Fibroblast of villous mesenchyme (primary cell): ENCODE data around the gene POT1. TPM values are rescaled to one million over a fixed set of nuclear protein-coding genes. Genes with fewer than 3 reads are reported as not detected.

Source experiments
- DNase-seq: peaks from one replicate; pipeline ENCODE4 v3.0.0-alpha.2; 2010; ENCODE audit warnings: low read depth
- H3K4me3 ChIP-seq: 2 replicates; pipeline ENCODE4 v1.5.1; 2011; ENCODE audit warnings: low read depth, mild to moderate bottlenecking, low read length
- total RNA-seq: library from RNA; depleted of rRNA; stranded (reverse); fragments of >200 nt; gene quantifications from 2 replicates; pipeline ENCODE4 v1.2.3, GENCODE V29; 2012
- TF ChIP-seq, protein P1 (sequence below): IDR thresholded peaks from 2 replicates; pipeline ENCODE4 v1.5.1; 2012; ENCODE audit warnings: low read depth, mild to moderate bottlenecking, low read length; ENCODE audit not compliant: insufficient read depth

Gene POT1
- total RNA-seq, 1 donor: 36.7 TPM

DNA sequence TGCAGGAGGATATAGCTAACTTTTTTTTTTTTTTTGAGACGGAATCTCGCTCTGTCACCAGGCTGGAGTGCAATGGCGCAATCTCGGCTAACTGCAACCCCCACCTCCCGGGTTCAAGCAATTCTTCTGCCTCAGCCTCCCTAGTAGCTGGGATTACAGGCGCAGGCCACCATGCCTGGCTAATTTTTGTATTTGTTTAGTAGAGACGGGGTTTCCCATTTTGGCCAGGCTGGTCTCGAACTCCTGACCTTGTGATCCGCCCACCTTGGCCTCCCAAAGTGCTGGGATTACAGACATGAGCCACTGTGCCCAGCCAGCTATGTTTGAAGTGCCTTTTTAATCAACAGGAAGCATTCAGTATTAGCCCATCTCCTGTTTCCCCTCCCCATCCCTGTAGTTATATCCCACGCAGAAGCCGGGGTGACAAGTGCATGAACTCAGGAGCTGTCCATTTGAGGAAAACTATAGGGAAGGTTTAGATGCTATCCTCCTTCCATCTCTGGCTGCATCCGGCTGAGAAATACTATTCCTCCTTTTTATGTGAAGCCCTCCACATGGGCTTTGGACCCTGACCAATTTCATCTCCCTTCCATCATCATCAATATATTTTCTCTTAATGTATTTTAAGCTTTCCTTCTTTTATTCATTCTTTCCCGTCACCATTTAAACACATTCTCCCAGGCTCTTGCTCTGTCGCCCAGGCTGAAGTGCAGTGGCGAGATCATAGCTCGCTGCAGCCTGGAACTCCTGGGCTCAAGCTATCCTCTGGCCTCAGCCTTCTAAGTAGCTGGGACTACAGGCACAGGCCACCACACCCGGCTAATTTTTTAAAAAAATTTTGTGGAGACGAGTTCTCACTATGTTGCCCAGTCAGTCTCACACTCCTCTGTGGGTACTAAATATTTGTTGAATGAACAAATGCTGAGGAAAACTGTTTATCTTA, 1.3 kb upstream of the POT1 start:
- no peak for DNase-seq
- H3K4me3 ChIP-seq: no peak overlapping the region

DNA sequence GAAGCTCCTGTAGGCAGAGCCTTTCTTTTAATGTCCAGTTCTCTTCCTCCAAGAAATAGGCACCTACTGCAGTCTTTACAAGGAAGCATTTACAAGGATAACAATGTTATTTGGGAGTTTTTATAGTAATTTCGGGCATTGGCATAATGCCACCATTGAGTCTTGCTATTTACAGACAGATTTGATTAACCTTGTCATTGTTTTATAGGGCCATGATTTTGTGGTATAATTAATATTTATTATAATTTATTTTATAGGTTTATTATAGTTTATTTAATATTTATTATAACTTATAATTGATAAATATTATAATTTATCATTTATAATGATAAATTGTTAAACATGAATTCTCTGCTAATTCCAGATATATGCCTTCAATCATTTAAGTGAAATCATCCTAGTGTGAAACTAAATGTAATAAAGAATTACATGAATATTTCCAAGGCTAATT, 573 bp upstream of the POT1 start:
- peak overlapping the region; percentile 89 for H3K4me3 ChIP-seq
- DNase-seq: no peak
- TF ChIP-seq, protein P1, sequence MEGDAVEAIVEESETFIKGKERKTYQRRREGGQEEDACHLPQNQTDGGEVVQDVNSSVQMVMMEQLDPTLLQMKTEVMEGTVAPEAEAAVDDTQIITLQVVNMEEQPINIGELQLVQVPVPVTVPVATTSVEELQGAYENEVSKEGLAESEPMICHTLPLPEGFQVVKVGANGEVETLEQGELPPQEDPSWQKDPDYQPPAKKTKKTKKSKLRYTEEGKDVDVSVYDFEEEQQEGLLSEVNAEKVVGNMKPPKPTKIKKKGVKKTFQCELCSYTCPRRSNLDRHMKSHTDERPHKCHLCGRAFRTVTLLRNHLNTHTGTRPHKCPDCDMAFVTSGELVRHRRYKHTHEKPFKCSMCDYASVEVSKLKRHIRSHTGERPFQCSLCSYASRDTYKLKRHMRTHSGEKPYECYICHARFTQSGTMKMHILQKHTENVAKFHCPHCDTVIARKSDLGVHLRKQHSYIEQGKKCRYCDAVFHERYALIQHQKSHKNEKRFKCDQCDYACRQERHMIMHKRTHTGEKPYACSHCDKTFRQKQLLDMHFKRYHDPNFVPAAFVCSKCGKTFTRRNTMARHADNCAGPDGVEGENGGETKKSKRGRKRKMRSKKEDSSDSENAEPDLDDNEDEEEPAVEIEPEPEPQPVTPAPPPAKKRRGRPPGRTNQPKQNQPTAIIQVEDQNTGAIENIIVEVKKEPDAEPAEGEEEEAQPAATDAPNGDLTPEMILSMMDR: no peak

More for the DNA sequence above, 1.3 kb upstream of the POT1 start:
- TF ChIP-seq, protein P1: no peak

- no peak for DNase-seq
- TF ChIP-seq, protein P1: no peak
- H3K4me3 ChIP-seq: no peak overlapping the region
Observed at GRCh38 chr7:124924906-124925305, 4.7 kb downstream of the POT1 start.

DNA sequence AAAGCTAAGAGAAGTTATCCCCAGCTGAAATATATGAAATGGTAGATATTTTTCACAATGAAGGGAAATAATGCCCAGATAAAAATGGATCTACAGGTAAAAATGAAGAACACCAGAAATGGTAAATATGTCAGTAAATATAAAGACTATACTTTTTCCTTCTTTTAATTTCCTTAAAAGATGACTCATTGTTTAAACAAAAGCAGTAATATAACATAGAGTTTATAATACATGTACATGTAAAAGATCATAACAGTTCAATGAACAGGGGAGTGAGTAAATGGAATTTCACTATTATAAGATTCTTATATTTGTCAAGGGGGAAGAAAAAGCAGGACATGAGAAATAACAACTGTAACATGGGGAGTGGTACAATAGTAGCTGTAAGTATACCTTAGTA, 7.4 kb downstream of the POT1 start:
- DNase-seq: no peak
- TF ChIP-seq, protein P1: no peak
- H3K4me3 ChIP-seq: no peak overlapping the region

DNA sequence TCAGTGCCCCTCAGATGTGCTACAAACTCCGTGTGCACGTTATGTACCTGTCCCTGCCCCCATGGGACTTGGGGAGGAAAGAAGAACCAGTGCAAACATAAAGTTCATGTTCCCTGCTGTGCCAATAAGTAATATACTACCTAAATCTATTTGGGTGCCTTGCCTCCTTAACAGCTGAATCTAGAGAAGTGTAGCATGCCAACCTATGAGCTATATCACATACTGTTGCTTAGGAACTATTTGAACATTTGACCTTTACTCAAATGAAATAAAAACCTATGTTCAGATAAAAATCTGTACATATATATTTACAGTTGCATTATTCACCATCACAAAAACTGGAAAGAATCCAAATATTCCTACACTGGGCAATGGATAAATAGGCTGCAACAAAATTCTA, 9.8 kb downstream of the POT1 start:
- TF ChIP-seq, protein P1: no peak
- DNase-seq: no peak
- no peak overlapping the region for H3K4me3 ChIP-seq

DNA sequence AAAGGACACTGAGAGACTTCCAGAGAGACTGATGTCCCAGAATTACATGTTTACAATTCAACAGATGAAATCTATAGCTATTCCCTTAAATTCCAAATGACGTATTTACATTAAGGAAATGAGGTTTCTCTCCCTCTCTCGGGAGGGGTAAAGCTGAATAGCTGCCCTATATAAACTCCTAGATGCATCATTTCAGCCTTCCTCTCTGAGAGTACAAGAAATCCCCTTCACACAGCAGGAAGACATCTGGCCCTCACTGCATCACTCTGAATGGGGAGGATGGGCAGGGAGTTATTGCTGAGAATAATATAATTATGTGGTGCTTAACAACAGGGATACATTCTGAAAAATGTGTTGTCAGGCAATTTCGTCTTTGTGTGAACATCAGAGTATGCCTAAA, 11.0 kb downstream of the POT1 start:
- no peak overlapping the region for H3K4me3 ChIP-seq
- no peak for DNase-seq
- TF ChIP-seq, protein P1: no peak
